ENCODE results near the gene SURF4.

The SURF4 gene

GRCh38 chr9:133375116-133375723 is 640 bp downstream of the SURF4 start:
- in situ Hi-C loops (cut with MboI; ENCODE audit: low sequenced_read_pairs) = no loop called here

- in situ Hi-C loops (cut with MboI; ENCODE audit: low sequenced_read_pairs) = no loop called here
Measured at GRCh38 chr9:133374612-133375115, 1.2 kb downstream of the SURF4 start.

- in situ Hi-C loops (cut with MboI; ENCODE audit: low sequenced_read_pairs) = no loop called here
Measured at GRCh38 chr9:133372144-133372543, 3.7 kb downstream of the SURF4 start.

GRCh38 chr9:133371261-133371711 is 4.6 kb downstream of the SURF4 start:
- in situ Hi-C loops (cut with MboI; ENCODE audit: low sequenced_read_pairs) = no loop called here

- in situ Hi-C loops (cut with MboI; ENCODE audit: low sequenced_read_pairs) = no loop called here
Measured at GRCh38 chr9:133370685-133371084, 5.2 kb downstream of the SURF4 start.

- in situ Hi-C loops (cut with MboI; ENCODE audit: low sequenced_read_pairs) = no loop called here
Measured at GRCh38 chr9:133369933-133370332, 5.9 kb downstream of the SURF4 start.

GRCh38 chr9:133369422-133369821 is 6.4 kb downstream of the SURF4 start:
- in situ Hi-C loops (cut with MboI; ENCODE audit: low sequenced_read_pairs) = no loop called here

- in situ Hi-C loops (cut with MboI; ENCODE audit: low sequenced_read_pairs) = no loop called here
Measured at GRCh38 chr9:133368249-133368881, 7.5 kb downstream of the SURF4 start.

- in situ Hi-C loops (cut with MboI; ENCODE audit: low sequenced_read_pairs) = no loop called here
Measured at GRCh38 chr9:133367778-133368177, 8.1 kb downstream of the SURF4 start.

GRCh38 chr9:133367221-133367620 is 8.6 kb downstream of the SURF4 start:
- in situ Hi-C loops (cut with MboI; ENCODE audit: low sequenced_read_pairs) = no loop called here

GRCh38 chr9:133366435-133366834 is 9.4 kb downstream of the SURF4 start:
- in situ Hi-C loops (cut with MboI; ENCODE audit: low sequenced_read_pairs) = no loop called here

GRCh38 chr9:133362359-133363044 is 13.4 kb downstream of the SURF4 start:
- in situ Hi-C loops (cut with MboI; ENCODE audit: low sequenced_read_pairs) = no loop called here

- in situ Hi-C loops (cut with MboI; ENCODE audit: low sequenced_read_pairs) = no loop called here
Measured at GRCh38 chr9:133361507-133362092, 14.3 kb downstream of the SURF4 start.

- in situ Hi-C loops (cut with MboI; ENCODE audit: low sequenced_read_pairs) = no loop called here
Measured at GRCh38 chr9:133360400-133361393, 15.2 kb downstream of the SURF4 start.

- in situ Hi-C loops (cut with MboI; ENCODE audit: low sequenced_read_pairs) = no loop called here
Measured at GRCh38 chr9:133359399-133360175, 16.3 kb downstream of the SURF4 start.

- in situ Hi-C loops (cut with MboI; ENCODE audit: low sequenced_read_pairs) = no loop called here
Measured at GRCh38 chr9:133357656-133358055, 18.2 kb downstream of the SURF4 start.

- in situ Hi-C loops (cut with MboI; ENCODE audit: low sequenced_read_pairs) = no loop called here
Measured at GRCh38 chr9:133356391-133357091, 19.3 kb downstream of the SURF4 start, which contains the start of the genes SURF1 and SURF2. SURF1 (minus strand) TSS chr9:133356487; CDS start chr9:133356453, 34 bp downstream. SURF2 (plus strand) TSS chr9:133356550; CDS start chr9:133356593, 43 bp downstream.

- in situ Hi-C loops (cut with MboI; ENCODE audit: low sequenced_read_pairs) = no loop called here
Measured at GRCh38 chr9:133355881-133356357, 19.9 kb downstream of the SURF4 start.

- in situ Hi-C loops (cut with MboI; ENCODE audit: low sequenced_read_pairs) = no loop called here
Measured at GRCh38 chr9:133354766-133355165, 21.1 kb downstream of the SURF4 start.
